Rectal smooth muscle tissue (tissue), 1 donor: ENCODE data around the gene AP2B1.

ENCODE experiments used
- H3K27ac ChIP-seq: one replicate; pipeline ENCODE4 v1.7.0; 2013; ENCODE audit warnings: low read depth, low read length, inconsistent platforms
- H3K27me3 ChIP-seq: one replicate; pipeline ENCODE4 v1.7.0; 2013; ENCODE audit warnings: low read length; ENCODE audit not compliant: control insufficient read depth, insufficient read depth
- H3K36me3 ChIP-seq: one replicate; pipeline ENCODE4 v1.7.0; 2013; ENCODE audit warnings: low read length; ENCODE audit not compliant: control insufficient read depth, insufficient read depth
- H3K4me1 ChIP-seq: one replicate; pipeline ENCODE4 v1.7.0; 2013; ENCODE audit warnings: low read length; ENCODE audit not compliant: control insufficient read depth, insufficient read depth
- H3K4me3 ChIP-seq: one replicate; pipeline ENCODE4 v1.7.0; 2013; ENCODE audit warnings: low read length
- H3K9ac ChIP-seq: one replicate; pipeline ENCODE4 v1.7.0; 2013; ENCODE audit warnings: low read length

The AP2B1 gene

DNA sequence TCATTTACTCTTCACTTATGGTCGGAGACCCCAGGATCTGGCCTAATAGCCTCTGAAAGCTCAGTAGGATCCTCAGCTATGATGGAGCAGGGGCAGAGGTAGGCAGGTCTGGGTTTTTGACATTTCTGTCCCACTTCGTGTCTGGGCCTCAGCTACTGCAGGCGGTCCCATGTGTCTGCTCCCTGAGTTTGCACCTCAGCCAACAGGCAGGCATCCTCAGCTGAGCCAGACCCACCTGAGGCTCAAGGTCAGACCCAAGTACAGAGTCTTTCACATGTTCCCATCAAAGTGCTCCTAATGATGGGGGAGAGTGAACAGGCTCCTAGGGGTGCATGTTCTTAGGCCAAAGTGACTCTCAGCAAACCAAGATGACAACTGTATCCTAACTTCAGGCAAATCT, 141.4 kb downstream of the AP2B1 start:
- peaks cover 19% of the 10 kb centered on the region for H3K36me3 ChIP-seq
- peaks cover 9% of the 10 kb centered on the region for H3K4me1 ChIP-seq
- no peak overlapping the region for H3K9ac ChIP-seq
- H3K27ac ChIP-seq, result no peak overlapping the region
- no peaks in the 10 kb centered on the region for H3K27me3 ChIP-seq
- H3K4me3 ChIP-seq, result no peak overlapping the region

DNA sequence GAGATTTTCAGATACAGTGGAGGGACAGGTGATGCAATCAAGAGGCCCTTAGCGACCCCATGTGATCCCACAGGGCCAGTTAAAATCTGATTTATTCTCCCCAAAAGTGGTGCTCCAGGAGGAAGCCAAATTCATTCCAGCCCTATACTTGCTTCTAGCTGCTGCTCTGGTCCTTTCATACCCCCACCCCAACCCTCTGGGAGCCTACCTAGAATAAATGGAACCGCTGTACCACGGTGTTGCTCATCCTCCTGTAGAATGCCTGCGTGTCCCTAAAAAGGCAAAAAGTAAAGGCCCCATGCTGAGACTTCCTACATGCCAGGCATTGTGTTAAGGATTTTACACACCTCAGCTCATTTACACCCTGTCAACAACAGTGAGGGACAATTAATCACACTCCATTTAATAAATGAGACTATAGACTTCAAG, 142.3 kb downstream of the AP2B1 start:
- H3K27ac ChIP-seq, result no peak overlapping the region
- H3K36me3 ChIP-seq, result peaks cover 11% of the 10 kb centered on the region
- H3K4me1 ChIP-seq, result peaks cover 9% of the 10 kb centered on the region
- no peak overlapping the region for H3K4me3 ChIP-seq
- H3K9ac ChIP-seq, result no peak overlapping the region
- H3K27me3 ChIP-seq, result no peaks in the 10 kb centered on the region

DNA sequence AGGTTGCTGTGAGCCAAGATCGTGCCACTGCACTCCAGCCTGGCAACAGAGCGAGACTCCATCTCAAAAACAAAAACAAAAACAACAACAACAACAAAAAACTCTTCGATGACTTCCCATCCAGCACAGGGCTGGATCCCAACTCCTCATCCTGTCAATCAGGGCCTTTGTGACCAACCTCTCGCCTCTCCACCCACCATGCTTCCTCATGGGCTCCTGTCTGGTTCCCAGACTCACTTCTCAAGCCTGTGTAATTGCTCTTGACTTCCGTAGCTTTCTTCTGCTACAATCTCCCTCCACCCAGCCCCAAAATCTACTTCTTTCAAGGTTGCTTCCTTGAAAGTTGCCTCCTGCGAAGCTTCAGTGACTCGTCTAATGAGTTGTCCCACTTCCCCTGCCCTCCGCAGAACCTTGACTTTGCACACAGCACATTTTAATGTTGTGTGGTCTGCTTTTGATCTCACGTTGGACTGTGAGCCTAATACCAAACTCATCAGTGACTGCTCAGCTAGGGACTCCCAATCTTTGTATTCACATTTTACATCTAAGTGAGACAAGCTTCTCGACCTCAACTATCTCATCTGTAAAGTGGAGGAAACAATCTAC, 143.4 kb downstream of the AP2B1 start:
- no peak overlapping the region for H3K9ac ChIP-seq
- no peak overlapping the region for H3K27ac ChIP-seq
- H3K36me3 ChIP-seq, result peaks cover 5% of the 10 kb centered on the region
- H3K4me1 ChIP-seq, result peaks cover 9% of the 10 kb centered on the region
- no peak overlapping the region for H3K4me3 ChIP-seq
- no peaks in the 10 kb centered on the region for H3K27me3 ChIP-seq

DNA sequence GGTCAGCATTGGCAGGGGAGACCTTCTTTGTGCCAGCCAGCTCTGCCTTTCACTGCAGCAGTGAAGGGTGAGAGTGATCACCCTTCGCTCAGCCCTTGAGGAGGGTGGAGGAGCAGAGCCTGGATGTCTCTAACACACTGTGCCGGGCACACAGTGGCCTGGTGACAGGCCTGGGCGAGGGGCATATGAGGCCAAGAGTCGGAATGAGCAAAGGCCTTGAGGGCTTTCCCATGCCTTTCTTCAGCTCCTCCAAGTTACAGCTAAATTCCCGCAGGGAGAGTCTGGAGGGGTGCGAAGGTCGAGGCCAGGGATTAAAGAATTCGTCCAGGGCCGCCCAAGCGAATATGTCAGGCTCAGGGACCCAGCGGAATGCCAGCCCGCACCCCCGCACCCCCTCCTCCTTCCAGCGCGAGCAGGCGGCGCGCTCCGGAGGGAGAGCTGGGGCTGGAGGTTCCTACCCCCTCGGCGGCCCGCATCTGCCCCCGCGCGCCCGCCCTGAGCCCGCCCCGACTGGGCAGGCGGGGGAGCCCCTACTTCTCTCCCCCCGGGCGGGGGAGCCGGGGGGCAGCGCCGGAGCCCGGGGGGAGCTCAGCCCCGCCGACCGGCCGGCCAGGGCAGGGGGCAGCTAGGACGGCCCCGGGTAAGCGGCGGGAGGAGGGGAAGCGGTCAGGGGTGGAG, 144.3 kb downstream of the AP2B1 start, which contains the start of gene RASL10B:
Gene RASL10B (plus strand): TSS at position 401 of the 678 bp plus-strand sequence. CDS start 3,546 bp downstream, outside the sequence.
- no peak within 1 kb of the TSS for H3K27ac ChIP-seq
- peaks cover 9% of the 10 kb centered on the region for H3K4me1 ChIP-seq
- H3K4me3 ChIP-seq, result peak within 1 kb of the TSS; percentile 60
- H3K27me3 ChIP-seq, result no peaks in the 10 kb centered on the region
- H3K9ac ChIP-seq, result no peak within 1 kb of the TSS
- H3K36me3 ChIP-seq, result no peaks in the 10 kb centered on the region

DNA sequence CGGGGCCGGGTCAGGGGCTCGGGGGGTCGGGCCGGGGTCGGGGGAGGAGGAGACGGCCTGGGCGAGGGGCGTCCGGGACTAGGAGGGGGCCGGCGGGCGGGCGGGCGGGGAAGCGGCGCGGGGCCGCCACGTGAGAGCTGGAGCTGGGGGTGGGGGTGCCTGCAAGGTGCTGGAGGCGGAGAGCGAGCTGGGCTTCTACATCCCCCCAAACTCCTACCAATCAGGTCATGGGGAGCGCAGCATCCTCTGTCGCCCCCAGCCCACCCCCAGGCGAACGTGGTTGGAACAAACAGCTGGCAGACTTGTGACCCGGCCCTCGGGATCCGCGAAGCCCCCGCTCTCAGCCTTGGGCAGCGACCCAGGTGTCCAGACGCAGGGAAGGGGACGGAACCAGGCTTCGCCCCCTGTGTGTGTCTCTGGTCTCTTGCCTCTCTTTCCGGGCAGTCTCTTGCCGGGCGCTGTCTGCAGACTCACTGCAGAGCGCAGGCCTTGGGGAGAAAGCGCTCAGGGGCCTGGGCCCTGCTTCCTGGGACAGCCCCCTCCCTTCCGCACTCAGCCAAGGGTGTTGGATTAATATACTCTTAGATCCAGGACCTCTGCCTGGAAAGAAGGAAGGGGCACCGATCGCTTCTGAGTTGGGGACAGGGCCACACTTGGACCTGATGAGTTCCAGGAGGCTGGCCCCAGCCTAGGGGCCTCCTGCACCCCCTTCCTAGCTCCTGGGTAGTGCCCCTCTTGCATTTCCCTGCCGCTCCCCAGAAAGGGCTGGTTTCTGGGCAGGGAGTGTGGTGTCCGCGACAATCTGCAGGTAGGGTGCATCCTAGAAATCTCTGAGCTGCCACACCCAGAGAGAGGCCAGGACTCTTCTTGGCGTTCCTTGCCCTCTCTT, 145.0 kb downstream of the AP2B1 start:
- peaks cover 9% of the 10 kb centered on the region for H3K4me1 ChIP-seq
- no peaks in the 10 kb centered on the region for H3K36me3 ChIP-seq
- no peak overlapping the region for H3K9ac ChIP-seq
- H3K4me3 ChIP-seq, result peak overlapping the region; percentile 53
- H3K27me3 ChIP-seq, result no peaks in the 10 kb centered on the region
- H3K27ac ChIP-seq, result no peak overlapping the region

DNA sequence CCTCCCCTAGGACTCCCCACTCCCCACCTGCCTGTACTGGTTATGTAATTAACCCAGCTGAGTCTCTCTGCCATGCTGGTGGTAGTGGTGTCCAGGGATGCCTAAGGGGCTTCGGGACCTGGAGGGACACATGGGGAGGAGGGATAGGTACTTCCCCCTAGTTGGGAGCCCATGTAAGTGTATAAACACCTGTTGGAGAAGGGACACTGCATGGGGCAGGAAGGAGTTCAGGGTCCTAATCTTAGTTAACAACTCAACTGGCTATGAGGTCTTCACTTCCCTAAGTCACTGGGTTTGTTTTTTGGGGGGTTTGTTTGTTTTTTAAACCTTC, 145.6 kb downstream of the AP2B1 start:
- no peaks in the 10 kb centered on the region for H3K36me3 ChIP-seq
- H3K4me3 ChIP-seq, result no peak overlapping the region
- no peak overlapping the region for H3K9ac ChIP-seq
- no peaks in the 10 kb centered on the region for H3K27me3 ChIP-seq
- no peak overlapping the region for H3K27ac ChIP-seq
- H3K4me1 ChIP-seq, result peaks cover 9% of the 10 kb centered on the region

DNA sequence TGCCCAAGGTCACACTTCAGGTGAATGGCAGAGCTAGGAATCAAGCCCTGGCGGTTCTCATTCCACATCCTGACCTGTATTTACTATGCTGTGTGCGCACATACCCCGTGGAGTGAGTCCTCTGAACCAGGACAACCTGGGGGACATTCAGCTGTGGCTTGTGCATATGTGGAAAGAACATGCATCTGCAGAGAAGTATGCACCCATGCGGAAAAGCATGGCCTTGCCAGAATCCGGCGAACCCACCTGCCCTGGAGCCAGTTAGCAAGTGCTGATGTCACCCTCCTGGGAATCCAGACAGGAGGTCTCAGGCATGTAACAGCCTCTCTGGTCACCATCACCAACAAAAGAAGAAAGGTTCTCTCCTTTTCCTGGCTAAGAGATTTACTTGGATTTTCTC, 146.2 kb downstream of the AP2B1 start:
- Histone ChIP-seq H3K36me3 (no peaks in the 10 kb centered on the region), H3K9ac (no peak overlapping the region), H3K4me3 (no peak overlapping the region), H3K4me1 (peaks cover 9% of the 10 kb centered on the region), H3K27me3 (no peaks in the 10 kb centered on the region), H3K27ac (no peak overlapping the region)

DNA sequence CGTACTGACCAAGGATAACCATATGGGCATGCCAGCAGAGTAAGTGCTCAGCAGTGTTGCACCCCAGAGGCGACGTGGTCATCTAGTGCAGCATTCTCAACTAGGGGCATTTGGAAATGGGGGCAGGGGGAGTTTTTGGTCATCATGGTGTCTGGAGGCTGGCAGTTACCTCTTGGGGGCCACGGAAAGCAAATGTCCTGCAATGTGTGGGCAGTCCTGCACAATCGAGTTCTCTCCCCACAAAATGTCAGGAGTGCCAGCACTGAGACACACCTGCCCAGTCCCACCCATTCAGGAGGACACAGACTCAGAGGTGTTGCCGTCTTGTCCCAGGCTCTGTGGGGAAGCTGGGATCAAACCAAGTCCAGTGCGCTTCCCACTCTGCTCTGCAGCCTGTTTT, 147.3 kb downstream of the AP2B1 start:
- Histone ChIP-seq H3K9ac (no peak overlapping the region), H3K27me3 (no peaks in the 10 kb centered on the region), H3K4me1 (peaks cover 9% of the 10 kb centered on the region), H3K4me3 (no peak overlapping the region), H3K27ac (no peak overlapping the region), H3K36me3 (no peaks in the 10 kb centered on the region)

DNA sequence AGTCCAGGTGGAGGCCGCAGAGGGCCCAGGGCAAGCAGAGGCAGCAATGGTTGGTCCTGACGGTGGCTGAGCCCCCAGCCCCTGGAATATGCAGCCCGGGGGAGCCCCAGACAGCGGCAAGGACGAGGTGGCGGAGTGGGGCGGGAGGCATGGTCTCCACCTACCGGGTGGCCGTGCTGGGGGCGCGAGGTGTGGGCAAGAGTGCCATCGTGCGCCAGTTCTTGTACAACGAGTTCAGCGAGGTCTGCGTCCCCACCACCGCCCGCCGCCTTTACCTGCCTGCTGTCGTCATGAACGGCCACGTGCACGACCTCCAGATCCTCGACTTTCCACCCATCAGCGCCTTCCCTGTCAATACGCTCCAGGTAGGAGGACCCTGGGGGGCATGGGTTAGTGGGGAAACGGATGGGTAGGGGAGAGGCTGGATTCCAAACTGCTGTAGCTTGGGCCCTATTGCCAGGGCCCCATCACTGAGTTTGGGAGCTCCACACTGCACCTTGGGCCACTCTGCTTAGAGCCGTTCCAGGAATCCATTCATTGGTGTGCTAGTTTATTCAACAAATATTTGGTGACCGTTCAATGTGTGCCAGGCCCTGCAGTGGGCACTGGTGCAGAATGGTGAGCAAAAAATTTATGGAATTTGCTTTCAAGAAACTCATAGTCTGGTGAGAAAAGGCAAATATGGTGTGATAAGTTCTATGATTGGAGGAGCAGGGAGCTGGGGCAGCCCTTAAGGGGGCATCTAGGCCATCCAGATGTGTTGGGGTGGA, 148.1 kb downstream of the AP2B1 start:
- H3K9ac ChIP-seq, result no peak overlapping the region
- peaks cover 2% of the 10 kb centered on the region for H3K27me3 ChIP-seq
- H3K36me3 ChIP-seq, result no peaks in the 10 kb centered on the region
- H3K4me1 ChIP-seq, result peaks cover 9% of the 10 kb centered on the region
- H3K27ac ChIP-seq, result no peak overlapping the region
- H3K4me3 ChIP-seq, result no peak overlapping the region

DNA sequence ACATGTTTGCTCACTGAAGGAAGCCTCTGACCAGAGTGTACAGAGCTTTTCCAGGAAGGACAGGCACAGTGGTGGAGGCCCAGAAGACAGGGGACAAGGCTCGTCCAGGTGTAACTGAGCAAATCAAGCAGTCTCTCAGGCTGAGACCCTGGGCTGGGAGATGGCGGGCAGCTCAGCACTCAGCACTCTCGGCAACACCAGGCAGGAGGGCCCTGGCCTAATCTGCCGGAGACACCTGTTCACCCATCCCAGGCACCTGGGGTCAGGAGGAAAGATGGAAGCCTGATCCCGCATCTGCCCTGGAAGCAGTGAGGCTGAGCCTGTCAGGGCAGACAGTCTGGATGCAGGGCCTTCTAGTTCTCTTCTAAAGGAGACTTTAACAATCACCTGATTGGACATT, 149.1 kb downstream of the AP2B1 start:
- H3K4me3 ChIP-seq, result no peak overlapping the region
- no peak overlapping the region for H3K27ac ChIP-seq
- no peaks in the 10 kb centered on the region for H3K36me3 ChIP-seq
- peaks cover 1% of the 10 kb centered on the region for H3K4me1 ChIP-seq
- peaks cover 11% of the 10 kb centered on the region for H3K27me3 ChIP-seq
- no peak overlapping the region for H3K9ac ChIP-seq

DNA sequence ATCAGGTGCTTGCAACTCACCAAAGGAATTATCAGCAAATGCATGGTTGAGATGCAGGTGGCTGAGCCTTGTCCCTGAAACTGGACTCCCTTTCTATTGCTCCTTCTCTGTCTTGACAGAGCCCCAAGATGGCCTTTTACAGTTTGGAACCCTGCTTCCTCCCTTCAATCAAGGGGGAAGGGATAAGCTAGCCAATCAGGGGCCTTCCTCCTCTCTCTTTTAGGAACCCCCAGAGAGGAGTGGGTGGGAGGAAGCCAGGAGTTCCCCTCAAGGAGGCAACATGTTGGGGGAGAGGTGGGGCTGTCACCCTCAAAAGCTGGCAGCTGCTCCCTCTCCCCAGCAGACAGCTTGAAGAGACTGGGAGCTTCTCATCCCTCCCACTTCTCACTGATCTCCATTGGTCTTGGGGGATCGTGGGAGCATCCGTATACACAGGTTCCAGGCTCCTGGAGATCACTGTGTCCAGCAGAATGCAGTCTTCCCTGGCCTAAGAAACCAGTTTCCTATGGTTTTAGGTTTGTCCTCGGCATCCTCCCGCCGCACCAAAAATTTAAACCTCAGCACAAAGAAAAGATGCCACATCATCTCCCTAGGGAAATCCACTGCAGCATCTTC, 151.5 kb downstream of the AP2B1 start:
- Histone ChIP-seq H3K27ac (no peak overlapping the region), H3K9ac (no peak overlapping the region), H3K4me3 (no peak overlapping the region), H3K27me3 (peaks cover 24% of the 10 kb centered on the region), H3K4me1 (no peaks in the 10 kb centered on the region), H3K36me3 (no peaks in the 10 kb centered on the region)

DNA sequence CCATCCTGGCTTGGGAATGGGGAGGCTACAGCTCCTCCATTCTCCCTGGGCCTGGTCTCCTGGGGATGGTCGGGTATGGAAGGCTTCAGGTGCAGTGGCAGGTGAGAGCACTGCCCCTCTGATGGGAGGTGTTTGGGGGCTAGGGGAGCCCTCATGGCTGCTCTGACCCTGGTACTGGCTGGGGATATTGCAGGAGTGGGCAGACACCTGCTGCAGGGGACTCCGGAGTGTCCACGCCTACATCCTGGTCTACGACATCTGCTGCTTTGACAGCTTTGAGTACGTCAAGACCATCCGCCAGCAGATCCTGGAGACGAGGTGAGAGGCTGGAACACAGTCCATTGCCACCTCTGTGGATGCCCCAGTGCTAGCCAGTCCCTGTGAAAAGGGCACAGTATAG, 153.1 kb downstream of the AP2B1 start:
- Histone ChIP-seq H3K4me1 (no peaks in the 10 kb centered on the region), H3K4me3 (no peak overlapping the region), H3K27me3 (peaks cover 34% of the 10 kb centered on the region), H3K9ac (no peak overlapping the region), H3K36me3 (no peaks in the 10 kb centered on the region), H3K27ac (no peak overlapping the region)
